SK-N-MC (cell line): ENCODE measurements around the gene PASD1.

Source experiments
- EZH2 ChIP-seq: fragments of 200-600 bp; sonication (generic); IDR thresholded peaks from one replicate; pipeline ENCODE4 v1.6.1; 2017; ENCODE audit warnings: antibody characterized with exemption
- FOXP2 ChIP-seq: optimal IDR thresholded peaks from 2 replicates; pipeline ENCODE3; 2011; ENCODE audit warnings: mild to moderate bottlenecking, moderate library complexity; ENCODE audit not compliant: insufficient read depth; ENCODE audit errors: extremely low read length, control extremely low read depth
- POLR2AphosphoS5 ChIP-seq: IDR thresholded peaks from 2 replicates; pipeline ENCODE4 v1.6.1; 2012; ENCODE audit warnings: mild to moderate bottlenecking, low read depth, low read length, borderline replicate concordance

GRCh38 chrX:151699746-151700145 is 136.3 kb downstream of the PASD1 start:
- TF ChIP-seq EZH2 (no peak), POLR2AphosphoS5 (no peak), FOXP2 (no peak)
